H9 (cell line): ENCODE measurements around the gene MREG. TPM values are rescaled to one million over a fixed set of nuclear protein-coding genes. Genes with fewer than 3 reads are reported as not detected.

ENCODE experiments used
- DNase-seq: peaks from one replicate; pipeline ENCODE4 v3.0.0-alpha.2; 2017
- H2AFZ ChIP-seq: one replicate; pipeline ENCODE4 v1.6.1; 2013; ENCODE audit warnings: mild to moderate bottlenecking, low read length, control low read depth, moderate library complexity
- H2AK5ac ChIP-seq: 2 replicates; pipeline ENCODE4 v1.6.1; 2013; ENCODE audit warnings: low read length, control low read depth, mixed read lengths; ENCODE audit not compliant: insufficient read length
- H2BK120ac ChIP-seq: one replicate; pipeline ENCODE4 v1.6.1; 2013; ENCODE audit warnings: low read depth, mild to moderate bottlenecking, low read length, control low read depth, inconsistent platforms; ENCODE audit not compliant: poor library complexity, severe bottlenecking
- H2BK12ac ChIP-seq: 2 replicates; pipeline ENCODE4 v1.6.1; 2013; ENCODE audit warnings: low read length, control low read depth, mixed read lengths, low read depth; ENCODE audit not compliant: insufficient read length
- H2BK15ac ChIP-seq: 2 replicates; pipeline ENCODE4 v1.6.1; 2013; ENCODE audit warnings: low read depth, low read length, control low read depth
- H2BK20ac ChIP-seq: one replicate; pipeline ENCODE4 v1.6.1; 2013; ENCODE audit warnings: low read depth, mild to moderate bottlenecking, low read length, control low read depth, inconsistent platforms; ENCODE audit not compliant: poor library complexity, severe bottlenecking
- H2BK5ac ChIP-seq: 2 replicates; pipeline ENCODE4 v1.6.1; 2013; ENCODE audit warnings: low read length, control low read depth, mixed read lengths; ENCODE audit not compliant: insufficient read length
- H3K14ac ChIP-seq: 2 replicates; pipeline ENCODE4 v1.6.1; 2013; ENCODE audit warnings: low read length, control low read depth; ENCODE audit not compliant: insufficient read depth
- H3K18ac ChIP-seq: 2 replicates; pipeline ENCODE4 v1.6.1; 2013; ENCODE audit warnings: low read depth, mild to moderate bottlenecking, mixed read lengths, low read length, control low read depth; ENCODE audit not compliant: insufficient read length
- H3K23ac ChIP-seq: 2 replicates; pipeline ENCODE4 v1.6.1; 2013; ENCODE audit warnings: low read length, control low read depth, mixed read lengths, low read depth; ENCODE audit not compliant: insufficient read length
- H3K23me2 ChIP-seq: 2 replicates; pipeline ENCODE4 v1.6.1; 2013; ENCODE audit warnings: low read depth, mild to moderate bottlenecking, mixed read lengths, low read length, control low read depth; ENCODE audit not compliant: insufficient read length, poor library complexity, severe bottlenecking
- H3K27ac ChIP-seq: 2 replicates; pipeline ENCODE4 v1.5.1; 2013; ENCODE audit warnings: low read length, control low read depth, mixed read lengths, low read depth; ENCODE audit not compliant: insufficient read length
- H3K27me3 ChIP-seq: 2 replicates; pipeline ENCODE4 v1.6.1; 2013; ENCODE audit warnings: low read length, control low read depth, inconsistent platforms; ENCODE audit not compliant: insufficient read depth
- H3K4ac ChIP-seq: 2 replicates; pipeline ENCODE4 v1.6.1; 2013; ENCODE audit warnings: low read depth, mild to moderate bottlenecking, control low read depth, inconsistent platforms, low read length, moderate library complexity
- H3K4me1 ChIP-seq: 2 replicates; pipeline ENCODE4 v1.6.1; 2013; ENCODE audit warnings: low read length, control low read depth, inconsistent platforms; ENCODE audit not compliant: insufficient read depth
- H3K4me2 ChIP-seq: 2 replicates; pipeline ENCODE4 v1.6.1; 2013; ENCODE audit warnings: low read length, control low read depth, mixed read lengths; ENCODE audit not compliant: insufficient read length, insufficient read depth
- H3K56ac ChIP-seq: 2 replicates; pipeline ENCODE4 v1.6.1; 2013; ENCODE audit warnings: low read depth, mild to moderate bottlenecking, mixed read lengths, low read length, control low read depth; ENCODE audit not compliant: insufficient read length
- H3K79me1 ChIP-seq: 2 replicates; pipeline ENCODE4 v1.6.1; 2013; ENCODE audit warnings: low read depth, mild to moderate bottlenecking, moderate library complexity, low read length, control low read depth, inconsistent platforms; ENCODE audit not compliant: insufficient read depth, poor library complexity, severe bottlenecking
- H3K79me2 ChIP-seq: 2 replicates; pipeline ENCODE4 v1.6.1; 2013; ENCODE audit warnings: low read length, control low read depth, inconsistent platforms; ENCODE audit not compliant: insufficient read depth
- H3K9ac ChIP-seq: 2 replicates; pipeline ENCODE4 v1.6.1; 2013; ENCODE audit warnings: low read length, control low read depth, mixed read lengths; ENCODE audit not compliant: insufficient read length; ENCODE audit errors: extremely low read depth
- H3K9me3 ChIP-seq: one replicate; pipeline ENCODE4 v1.6.1; 2013; ENCODE audit warnings: low read depth, low read length, inconsistent platforms; ENCODE audit not compliant: control insufficient read depth
- H3T11ph ChIP-seq: one replicate; pipeline ENCODE4 v1.6.1; 2013; ENCODE audit warnings: mild to moderate bottlenecking, low read length, control low read depth, inconsistent platforms
- H4K20me1 ChIP-seq: one replicate; pipeline ENCODE4 v1.6.1; 2013; ENCODE audit not compliant: control insufficient read depth, insufficient read length, insufficient read depth
- H4K5ac ChIP-seq: 2 replicates; pipeline ENCODE4 v1.6.1; 2013; ENCODE audit warnings: low read depth, mild to moderate bottlenecking, mixed read lengths, low read length, control low read depth; ENCODE audit not compliant: insufficient read length
- H4K8ac ChIP-seq: replicated peaks from 2 replicates; pipeline ENCODE4 v1.6.1; 2013; ENCODE audit warnings: low read length, control low read depth, mixed read lengths, low read depth; ENCODE audit not compliant: insufficient read length
- H4K91ac ChIP-seq: 2 replicates; pipeline ENCODE4 v1.6.1; 2013; ENCODE audit warnings: low read depth, mild to moderate bottlenecking, moderate library complexity, mixed read lengths, low read length, control low read depth; ENCODE audit not compliant: insufficient read length
- H3K27ac Mint-ChIP-seq, 3 experiments: 2 replicates in 2 of 3; 3 replicates in 1 of 3; pipeline ENCODE4 v1.8.0; 2020 to 2021; ENCODE audit warnings: mixed read lengths in 3 of 3, mild to moderate bottlenecking in 1 of 3, moderate library complexity in 1 of 3
- H3K27me3 Mint-ChIP-seq: 2 replicates; pipeline ENCODE4 v1.8.0; 2021; ENCODE audit warnings: low read depth, mild to moderate bottlenecking, moderate library complexity, mixed read lengths
- H3K36me3 Mint-ChIP-seq, 3 experiments: 2 replicates in 2 of 3; 3 replicates in 1 of 3; pipeline ENCODE4 v1.8.0; 2020 to 2021; ENCODE audit warnings: low read depth in 3 of 3, mixed read lengths in 3 of 3; ENCODE audit not compliant: insufficient read depth in 1 of 3
- H3K4me1 Mint-ChIP-seq, 2 experiments: 2 replicates each; pipeline ENCODE4 v1.8.0; 2020; ENCODE audit warnings: mixed read lengths in 2 of 2
- H3K4me3 Mint-ChIP-seq, 2 experiments: 2 replicates in 1 of 2; 3 replicates in 1 of 2; pipeline ENCODE4 v1.8.0; 2020 to 2021; ENCODE audit warnings: mild to moderate bottlenecking in 2 of 2, mixed read lengths in 2 of 2, moderate library complexity in 1 of 2
- H3K9me3 Mint-ChIP-seq, 2 experiments: 2 replicates in 1 of 2; 3 replicates in 1 of 2; pipeline ENCODE4 v1.8.0; 2020; ENCODE audit warnings: mild to moderate bottlenecking in 2 of 2, mixed read lengths in 2 of 2, moderate library complexity in 1 of 2
- CTCF ChIP-seq: fragments of 200-600 bp; sonication (generic); conservative IDR thresholded peaks from 3 replicates; pipeline ENCODE4 v1.8.0; 2021; ENCODE audit warnings: antibody characterized with exemption, mild to moderate bottlenecking
- WGBS: extraction: QIAGEN DNeasy Blood & Tissue Kit; methylation state at CpG from one replicate; pipeline ENCODE4 v1.1.7; 2013; ENCODE audit warnings: missing lambda C conversion rate, low lambda C conversion rate, mixed read lengths; ENCODE audit not compliant: insufficient read length; ENCODE audit errors: extremely low coverage; 5-methylcytosine and 5-hydroxymethylcytosine counted together
- total RNA-seq: library from RNA; stranded (reverse); gene quantifications from 2 replicates; pipeline ENCODE4 v1.2.1, GENCODE V29; 2021

MREG gene
- total RNA-seq, 1 experiment from 2014 or later: 21.8 TPM

- Mint-ChIP-seq H3K36me3 (peaks cover 4 to 8% (median 6%) of the 10 kb centered on the region in 3 experiments; a peak in 4 of 7 replicates), H3K27ac (peak overlapping the region in 1 of 3 experiments; percentile 7; a peak in 1 of 7 replicates), H3K4me3 (no peak overlapping the region), H3K27me3 (no peaks in the 10 kb centered on the region), H3K9me3 (no peaks in the 10 kb centered on the region), H3K4me1 (peaks cover 11 to 13% of the 10 kb centered on the region in 2 experiments)
- H2BK15ac ChIP-seq: no peak overlapping the region
- no peak overlapping the region for H2AK5ac ChIP-seq
- H3K79me1 ChIP-seq: no peaks in the 10 kb centered on the region
- no peak overlapping the region for H3K18ac ChIP-seq
- no peak overlapping the region for H2AFZ ChIP-seq
- H3K4ac ChIP-seq: no peak overlapping the region
- H3K4me1 ChIP-seq: no peaks in the 10 kb centered on the region
- no peak overlapping the region for H3K27ac ChIP-seq
- H3K27me3 ChIP-seq: no peaks in the 10 kb centered on the region
- no peak overlapping the region for H3K9ac ChIP-seq
- H2BK120ac ChIP-seq: no peak overlapping the region
- no peak overlapping the region for H2BK20ac ChIP-seq
- no peak for TF ChIP-seq CTCF
- no peak overlapping the region for H2BK5ac ChIP-seq
- H4K8ac ChIP-seq: no peak overlapping the region
- H4K91ac ChIP-seq: no peak overlapping the region
- H4K5ac ChIP-seq: no peak overlapping the region
- H3T11ph ChIP-seq: no peak overlapping the region
- no CpG with 5 or more reads among the region's 1 CpG for WGBS
- DNase-seq: no peak
- no peak overlapping the region for H2BK12ac ChIP-seq
- H3K23ac ChIP-seq: no peak overlapping the region
- no peaks in the 10 kb centered on the region for H4K20me1 ChIP-seq
- H3K23me2 ChIP-seq: no peaks in the 10 kb centered on the region
- no peak overlapping the region for H3K14ac ChIP-seq
- no peak overlapping the region for H3K4me2 ChIP-seq
- no peak overlapping the region for H3K56ac ChIP-seq
- no peaks in the 10 kb centered on the region; the same call in 1 of the 2 replicates for H3K79me2 ChIP-seq
- no peaks in the 10 kb centered on the region for H3K9me3 ChIP-seq
These were observed 47.7 kb downstream of the MREG start for GRCh38 chr2:215965532-215966165.
